ENCODE results near the gene SLC35E2B.
A peak's percentile ranks its signal among the peaks of the same experiment; 100 is the strongest.

SLC35E2B gene

GRCh38 chr1:1623181-1623630 is 69.4 kb downstream of the SLC35E2B start:
- DNase-seq = no peak

GRCh38 chr1:1622788-1623094 is 69.9 kb downstream of the SLC35E2B start:
- DNase-seq = no peak

GRCh38 chr1:1622010-1622787 is 70.4 kb downstream of the SLC35E2B start:
- DNase-seq = no peak

GRCh38 chr1:1621173-1622009 is 71.2 kb downstream of the SLC35E2B start:
- DNase-seq = no peak

- no peak for DNase-seq
Observed at GRCh38 chr1:1620433-1621139, 72.0 kb downstream of the SLC35E2B start.

GRCh38 chr1:1619917-1620361 is 72.7 kb downstream of the SLC35E2B start:
- DNase-seq = no peak

GRCh38 chr1:1618396-1619068 is 74.1 kb downstream of the SLC35E2B start:
- no peak for DNase-seq

- no peak for DNase-seq
Observed at GRCh38 chr1:1617925-1618324, 74.7 kb downstream of the SLC35E2B start.

- no peak for DNase-seq
Observed at GRCh38 chr1:1617516-1617915, 75.1 kb downstream of the SLC35E2B start.

- DNase-seq = no peak
Observed at GRCh38 chr1:1616838-1617237, 75.8 kb downstream of the SLC35E2B start.

- DNase-seq = no peak
Observed at GRCh38 chr1:1616045-1616790, 76.4 kb downstream of the SLC35E2B start.

GRCh38 chr1:1615256-1616044 is 77.1 kb downstream of the SLC35E2B start, which contains the start of gene MIB2:
Gene MIB2, plus strand, starts transcription at chr1:1615500. Its CDS starts 7,953 bp downstream, at chr1:1623453.
- peak; percentile 95 for DNase-seq

- no peak for DNase-seq
Observed at GRCh38 chr1:1614954-1615255, 77.7 kb downstream of the SLC35E2B start.

GRCh38 chr1:1614204-1614953 is 78.2 kb downstream of the SLC35E2B start:
- no peak for DNase-seq

GRCh38 chr1:1613509-1614082 is 79.0 kb downstream of the SLC35E2B start:
- DNase-seq = no peak

GRCh38 chr1:1612104-1612400 is 80.5 kb downstream of the SLC35E2B start:
- peak; percentile 9 for DNase-seq

GRCh38 chr1:1610796-1611195 is 81.8 kb downstream of the SLC35E2B start:
- DNase-seq = no peak

- no peak for DNase-seq
Observed at GRCh38 chr1:1609822-1610485, 82.6 kb downstream of the SLC35E2B start.

Data from DMS79 (cell line).